Activated CD4-positive, CD25-positive, alpha-beta regulatory T cell treated with anti-CD3 and anti-CD28 coated beads, Interleukin-2, amount 50 U/mL, for 24 hours (primary cell): ENCODE measurements around the gene GPR39.

ENCODE experiments used
- ATAC-seq, 2 donors: fragments of 150-1000 bp; cut with Tn5 transposase; one replicate each; pipeline ENCODE4 v1.10.0; 2021; ENCODE audit warnings: mild to moderate bottlenecking in 1 of 2, moderate library complexity in 1 of 2

The GPR39 gene

GRCh38 chr2:132608311-132608710 lies 191.7 kb downstream of the GPR39 start:
- ATAC-seq: no peak

GRCh38 chr2:132609101-132609890 lies 192.7 kb downstream of the GPR39 start:
- no peak for ATAC-seq

- no peak for ATAC-seq
Observed at GRCh38 chr2:132611719-132612118, 195.1 kb downstream of the GPR39 start.

- ATAC-seq: no peak
Observed at GRCh38 chr2:132615329-132616085, 198.9 kb downstream of the GPR39 start.

GRCh38 chr2:132617989-132618388 lies 201.4 kb downstream of the GPR39 start:
- ATAC-seq: no peak

- no peak for ATAC-seq
Observed at GRCh38 chr2:132618734-132619133, 202.1 kb downstream of the GPR39 start.

- no peak for ATAC-seq
Observed at GRCh38 chr2:132620115-132620514, 203.5 kb downstream of the GPR39 start.

- ATAC-seq: no peak
Observed at GRCh38 chr2:132621131-132621875, 204.7 kb downstream of the GPR39 start.

GRCh38 chr2:132623096-132623839 lies 206.7 kb downstream of the GPR39 start:
- no peak for ATAC-seq

GRCh38 chr2:132627536-132627935 lies 210.9 kb downstream of the GPR39 start:
- ATAC-seq: no peak

- no peak for ATAC-seq
Observed at GRCh38 chr2:132632000-132632649, 215.5 kb downstream of the GPR39 start.

- ATAC-seq: no peak
Observed at GRCh38 chr2:132633635-132634034, 217.0 kb downstream of the GPR39 start.

- ATAC-seq: no peak
Observed at GRCh38 chr2:132636346-132636745, 219.7 kb downstream of the GPR39 start.

GRCh38 chr2:132638313-132639040 lies 221.9 kb downstream of the GPR39 start:
- no peak for ATAC-seq

- ATAC-seq: no peak
Observed at GRCh38 chr2:132640116-132640515, 223.5 kb downstream of the GPR39 start.

- ATAC-seq: no peak
Observed at GRCh38 chr2:132641819-132642218, 225.2 kb downstream of the GPR39 start.

GRCh38 chr2:132642415-132642814 lies 225.8 kb downstream of the GPR39 start:
- ATAC-seq: no peak

- ATAC-seq: no peak
Observed at GRCh38 chr2:132645176-132645575, 228.6 kb downstream of the GPR39 start.

GRCh38 chr2:132645722-132646539 lies 229.3 kb downstream of the GPR39 start:
- no peak for ATAC-seq

- ATAC-seq: no peak
Observed at GRCh38 chr2:132646540-132647108, 230.0 kb downstream of the GPR39 start.
